CD4-positive, alpha-beta T cell treated with Interleukin-12 subunit alpha and Interleukin-12 subunit beta, for 1 hour (primary cell): Measurements from ENCODE around the gene FYB1.
"Not testable (repeated sequence)": the region's sequence is repeated elsewhere in the genome, so short reads cannot be mapped to it uniquely, and the experiment has no call there.

Experiments used
- DNase-seq: peaks from one replicate; pipeline ENCODE4 v3.0.0-alpha.2; 2020

FYB1 gene

GRCh38 chr5:39219437-39219836 lies at the start of gene FYB1:
Gene FYB1, minus strand, starts transcription at chr5:39219563. Its CDS starts 16,603 bp downstream, at chr5:39202960.
- DNase-seq: no peak

- DNase-seq: no peak
Measured at GRCh38 chr5:39267186-39267585, 47.8 kb upstream of the FYB1 start.

- no peak for DNase-seq
Measured at GRCh38 chr5:39266442-39266841, 47.1 kb upstream of the FYB1 start.

- peak; percentile 26 for DNase-seq
Measured at GRCh38 chr5:39264528-39264927, 45.2 kb upstream of the FYB1 start.

GRCh38 chr5:39262981-39263380 lies 43.6 kb upstream of the FYB1 start:
- DNase-seq: no peak

- DNase-seq: no peak
Measured at GRCh38 chr5:39260095-39260494, 40.7 kb upstream of the FYB1 start.

GRCh38 chr5:39257554-39257953 lies 38.2 kb upstream of the FYB1 start:
- no peak for DNase-seq

- DNase-seq: peak; percentile 61
Measured at GRCh38 chr5:39256477-39257235, 37.3 kb upstream of the FYB1 start.

- no peak for DNase-seq
Measured at GRCh38 chr5:39255406-39255805, 36.0 kb upstream of the FYB1 start.

GRCh38 chr5:39254671-39255070 lies 35.3 kb upstream of the FYB1 start:
- DNase-seq: no peak

- DNase-seq: no peak
Measured at GRCh38 chr5:39253196-39253595, 33.8 kb upstream of the FYB1 start.

- no peak for DNase-seq
Measured at GRCh38 chr5:39249564-39250274, 30.4 kb upstream of the FYB1 start.

GRCh38 chr5:39249069-39249468 lies 29.7 kb upstream of the FYB1 start:
- DNase-seq: no peak

- DNase-seq: no peak
Measured at GRCh38 chr5:39240750-39241149, 21.4 kb upstream of the FYB1 start.

GRCh38 chr5:39238366-39239105 lies 19.2 kb upstream of the FYB1 start:
- no peak for DNase-seq

GRCh38 chr5:39236718-39237117 lies 17.4 kb upstream of the FYB1 start:
- no peak for DNase-seq

- no peak for DNase-seq
Measured at GRCh38 chr5:39235648-39236047, 16.3 kb upstream of the FYB1 start.

GRCh38 chr5:39234494-39234893 lies 15.1 kb upstream of the FYB1 start:
- not testable (repeated sequence) for DNase-seq

- DNase-seq: no peak
Measured at GRCh38 chr5:39233783-39234182, 14.4 kb upstream of the FYB1 start.

- DNase-seq: no peak
Measured at GRCh38 chr5:39231705-39232525, 12.6 kb upstream of the FYB1 start.

- DNase-seq: no peak
Measured at GRCh38 chr5:39228596-39228995, 9.2 kb upstream of the FYB1 start.

GRCh38 chr5:39226558-39226957 lies 7.2 kb upstream of the FYB1 start:
- DNase-seq: no peak

- no peak for DNase-seq
Measured at GRCh38 chr5:39226100-39226451, 6.7 kb upstream of the FYB1 start.
